HepG2 (cell line): Measurements from ENCODE around the gene ZFP36L2. TPM values are rescaled to one million over a fixed set of nuclear protein-coding genes. Genes with fewer than 3 reads are reported as not detected.

Experiments used
- ATRX ChIP-seq: sonication (generic); formaldehyde crosslinking; IDR thresholded peaks from 2 replicates; pipeline ENCODE4 v1.4.0; 2020; ENCODE audit warnings: missing genetic modification reagents, borderline replicate concordance
- BRD4 ChIP-seq: sonication (generic); formaldehyde crosslinking; IDR thresholded peaks from 2 replicates; pipeline ENCODE4 v1.4.0; 2020; ENCODE audit warnings: missing genetic modification reagents
- FOXC1 ChIP-seq: sonication (generic); formaldehyde crosslinking; IDR thresholded peaks from 2 replicates; pipeline ENCODE4 v1.8.0; 2022; ENCODE audit warnings: mild to moderate bottlenecking, missing genetic modification reagents, borderline replicate concordance
- HOXA9 ChIP-seq: sonication (generic); formaldehyde crosslinking; IDR thresholded peaks from 2 replicates; pipeline ENCODE4 v1.8.1; 2022; ENCODE audit warnings: missing genetic modification reagents, mild to moderate bottlenecking, moderate library complexity, borderline replicate concordance
- KDM5A ChIP-seq: fragments of 200-600 bp; sonication (generic); IDR thresholded peaks from 2 replicates; pipeline ENCODE4 v1.7.0; 2018; ENCODE audit warnings: antibody characterized with exemption, mild to moderate bottlenecking, low read length, borderline replicate concordance
- MED13 ChIP-seq: sonication (generic); formaldehyde crosslinking; IDR thresholded peaks from 2 replicates; pipeline ENCODE4 v1.5.0; 2020; ENCODE audit warnings: missing genetic modification reagents
- NBN ChIP-seq: fragments of 450-650 bp; conservative IDR thresholded peaks from 2 replicates; pipeline ENCODE4 v1.6.1; 2017
- NFYC ChIP-seq: IDR thresholded peaks from 2 replicates; pipeline ENCODE4 v1.6.1; 2016; ENCODE audit warnings: missing genetic modification reagents, missing compliant biosample characterization
- NR2F2 ChIP-seq: IDR thresholded peaks from 2 replicates; pipeline ENCODE4 v1.6.1; 2012; ENCODE audit warnings: low read depth, inconsistent platforms, borderline replicate concordance
- RAD51 ChIP-seq: fragments of 450-650 bp; IDR thresholded peaks from 2 replicates; pipeline ENCODE4 v1.6.1; 2016; ENCODE audit warnings: borderline replicate concordance
- RBAK ChIP-seq: sonication (generic); formaldehyde crosslinking; IDR thresholded peaks from 2 replicates; pipeline ENCODE4 v1.5.1; 2020; ENCODE audit warnings: mild to moderate bottlenecking, missing genetic modification reagents
- RFX1 ChIP-seq: fragments of 450-650 bp; IDR thresholded peaks from 2 replicates; pipeline ENCODE4 v1.6.1; 2017
- SALL2 ChIP-seq: sonication (generic); formaldehyde crosslinking; IDR thresholded peaks from 2 replicates; pipeline ENCODE4 v1.8.1; 2023; ENCODE audit warnings: mild to moderate bottlenecking, missing genetic modification reagents, inconsistent platforms
- SCMH1 ChIP-seq: sonication (generic); formaldehyde crosslinking; IDR thresholded peaks from 2 replicates; pipeline ENCODE4 v1.9.0; 2021; ENCODE audit warnings: missing genetic modification reagents, mild to moderate bottlenecking, borderline replicate concordance
- SKI ChIP-seq: fragments of 450-650 bp; IDR thresholded peaks from one replicate; pipeline ENCODE4 v1.6.1; 2018; ENCODE audit warnings: mild to moderate bottlenecking; ENCODE audit not compliant: partially characterized antibody
- SSRP1 ChIP-seq: IDR thresholded peaks from 2 replicates; pipeline ENCODE4 v1.6.1; 2016; ENCODE audit warnings: control low read depth
- TCF12 ChIP-seq, 2 experiments: fragments of 450-650 bp in 1 of 2; sonication (generic) in 1 of 2; formaldehyde crosslinking in 1 of 2; IDR thresholded peaks; 2 replicates each; pipeline versions ENCODE4 v1.6.1 to v1.8.0; 2017 to 2022; ENCODE audit warnings: antibody characterized with exemption in 1 of 2, mild to moderate bottlenecking in 1 of 2, missing genetic modification reagents in 1 of 2, moderate library complexity in 1 of 2
- ZBTB20 ChIP-seq: sonication (generic); formaldehyde crosslinking; IDR thresholded peaks from 2 replicates; pipeline ENCODE4 v1.8.1; 2023; ENCODE audit warnings: missing genetic modification reagents, low read depth, mild to moderate bottlenecking, borderline replicate concordance
- ZFP37 ChIP-seq: sonication (generic); formaldehyde crosslinking; IDR thresholded peaks from 2 replicates; pipeline ENCODE4 v1.4.0; 2020; ENCODE audit warnings: missing genetic modification reagents, borderline replicate concordance
- ZNF138 ChIP-seq: sonication (generic); formaldehyde crosslinking; IDR thresholded peaks from 2 replicates; pipeline ENCODE4 v1.5.0; 2020; ENCODE audit warnings: mild to moderate bottlenecking, low read depth, missing genetic modification reagents
- ZNF3 ChIP-seq: IDR thresholded peaks from 2 replicates; pipeline ENCODE4 v1.7.0; 2017; ENCODE audit warnings: inconsistent platforms
- ZNF598 ChIP-seq: sonication (generic); formaldehyde crosslinking; IDR thresholded peaks from 2 replicates; pipeline ENCODE4 v1.5.1; 2020; ENCODE audit warnings: mild to moderate bottlenecking, missing genetic modification reagents, borderline replicate concordance
- ZNF713 ChIP-seq: sonication (generic); formaldehyde crosslinking; IDR thresholded peaks from 2 replicates; pipeline ENCODE4 v1.4.0; 2020; ENCODE audit warnings: mild to moderate bottlenecking, missing genetic modification reagents
- polyA plus RNA-seq, 8 experiments: library from polyadenylated mRNA; depleted of rRNA in 3 of 8; stranded (reverse) in 7 of 8; unstranded in 1 of 8; fragments of >200 nt; fragmentation: Illumina TruSeq in 4 of 8; extraction: Trizol in 4 of 8; gene quantifications; 2 replicates each; pipeline versions ENCODE4 v1.2.1 to v1.2.3, GENCODE V29; 2011 to 2016; ENCODE audit warnings: low read depth in 4 of 8, missing spikeins in 1 of 8, mixed read lengths in 1 of 8; ENCODE audit not compliant: insufficient read depth in 1 of 8
- total RNA-seq, 5 experiments: library from RNA; depleted of rRNA; stranded (reverse); fragments of >200 nt; fragmentation: Illumina TruSeq; extraction: Trizol; gene quantifications; 2 replicates each; pipeline ENCODE4 v1.2.3, GENCODE V29; 2016; ENCODE audit warnings: low read depth in 1 of 5
- TF ChIP-seq, protein P1 (sequence below): sonication (generic); formaldehyde crosslinking; IDR thresholded peaks from 2 replicates; pipeline ENCODE4 v1.8.1; 2023; ENCODE audit warnings: missing genetic modification reagents, inconsistent platforms, borderline replicate concordance
- TF ChIP-seq, protein P2 (sequence below): sonication (generic); formaldehyde crosslinking; IDR thresholded peaks from 2 replicates; pipeline ENCODE4 v1.4.0; 2020; ENCODE audit warnings: missing genetic modification reagents, borderline replicate concordance
- TF ChIP-seq, protein P3 (sequence below): IDR thresholded peaks from 2 replicates; pipeline ENCODE4 v1.6.1; 2016
- TF ChIP-seq, protein P4 (sequence below): sonication (generic); formaldehyde crosslinking; IDR thresholded peaks from 2 replicates; pipeline ENCODE4 v1.8.0; 2022; ENCODE audit warnings: missing genetic modification reagents, mild to moderate bottlenecking, borderline replicate concordance

Gene ZFP36L2
- total and polyA plus RNA-seq, 2 of the 13 experiments (the other 11 are each of a cell fraction or from before 2014, with no cell fraction given): 11.2 to 21.8 TPM

DNA sequence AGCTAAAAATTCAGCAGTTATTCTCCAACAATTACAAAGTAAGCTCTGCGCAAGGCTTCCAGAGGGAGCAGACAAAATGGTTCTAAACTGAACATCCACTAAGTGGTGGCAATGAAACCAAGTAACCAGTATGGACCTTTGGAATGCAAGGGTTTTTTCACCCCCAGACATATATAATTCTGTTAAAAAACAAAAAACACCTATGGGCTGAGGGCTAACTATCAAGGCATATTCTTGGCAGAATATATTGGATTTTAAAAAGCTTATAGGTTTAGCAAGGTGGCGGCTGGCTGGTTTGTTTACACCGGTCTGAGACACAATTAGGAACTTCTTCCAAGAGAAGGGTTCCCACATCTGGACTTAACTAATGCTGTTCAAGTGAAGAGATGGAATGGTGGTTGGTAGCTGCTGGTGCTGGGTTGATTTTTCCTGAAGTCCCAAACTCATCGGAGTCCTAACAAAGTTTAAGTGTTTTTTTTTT lies 2.8 kb downstream of the ZFP36L2 start (continued):
- no peak for TF ChIP-seq ZNF598 (CRISPR knock-in tag)
- TF ChIP-seq NBN: no peak
- TF ChIP-seq, protein P1, sequence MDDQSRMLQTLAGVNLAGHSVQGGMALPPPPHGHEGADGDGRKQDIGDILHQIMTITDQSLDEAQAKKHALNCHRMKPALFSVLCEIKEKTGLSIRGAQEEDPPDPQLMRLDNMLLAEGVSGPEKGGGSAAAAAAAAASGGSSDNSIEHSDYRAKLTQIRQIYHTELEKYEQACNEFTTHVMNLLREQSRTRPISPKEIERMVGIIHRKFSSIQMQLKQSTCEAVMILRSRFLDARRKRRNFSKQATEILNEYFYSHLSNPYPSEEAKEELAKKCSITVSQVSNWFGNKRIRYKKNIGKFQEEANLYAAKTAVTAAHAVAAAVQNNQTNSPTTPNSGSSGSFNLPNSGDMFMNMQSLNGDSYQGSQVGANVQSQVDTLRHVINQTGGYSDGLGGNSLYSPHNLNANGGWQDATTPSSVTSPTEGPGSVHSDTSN: no peak
- TF ChIP-seq, protein P2, sequence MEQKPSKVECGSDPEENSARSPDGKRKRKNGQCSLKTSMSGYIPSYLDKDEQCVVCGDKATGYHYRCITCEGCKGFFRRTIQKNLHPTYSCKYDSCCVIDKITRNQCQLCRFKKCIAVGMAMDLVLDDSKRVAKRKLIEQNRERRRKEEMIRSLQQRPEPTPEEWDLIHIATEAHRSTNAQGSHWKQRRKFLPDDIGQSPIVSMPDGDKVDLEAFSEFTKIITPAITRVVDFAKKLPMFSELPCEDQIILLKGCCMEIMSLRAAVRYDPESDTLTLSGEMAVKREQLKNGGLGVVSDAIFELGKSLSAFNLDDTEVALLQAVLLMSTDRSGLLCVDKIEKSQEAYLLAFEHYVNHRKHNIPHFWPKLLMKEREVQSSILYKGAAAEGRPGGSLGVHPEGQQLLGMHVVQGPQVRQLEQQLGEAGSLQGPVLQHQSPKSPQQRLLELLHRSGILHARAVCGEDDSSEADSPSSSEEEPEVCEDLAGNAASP (CRISPR knock-in tag): no peak
- TF ChIP-seq ZNF713 (CRISPR knock-in tag): no peak
- no peak for TF ChIP-seq RFX1
- no peak for TF ChIP-seq RAD51
- no peak for TF ChIP-seq ZNF138
- TF ChIP-seq NFYC: no peak
- TF ChIP-seq SSRP1 (CRISPR knock-in tag): peak; percentile 74; the same call in 1 of the 2 replicates
- TF ChIP-seq BRD4 (CRISPR knock-in tag): no peak
- no peak for TF ChIP-seq NR2F2
- no peak for TF ChIP-seq ATRX (CRISPR knock-in tag)
- TF ChIP-seq HOXA9: no peak
- TF ChIP-seq SCMH1 (CRISPR knock-in tag): no peak
- no peak for TF ChIP-seq ZBTB20 (CRISPR knock-in tag)
- no peak for TF ChIP-seq FOXC1 (CRISPR knock-in tag)
- TF ChIP-seq SALL2 (CRISPR knock-in tag): 0 out of 2 replicates have a peak, but pooled peaks have one; percentile 3
- TF ChIP-seq MED13 (CRISPR knock-in tag): no peak
- TF ChIP-seq, protein P3, sequence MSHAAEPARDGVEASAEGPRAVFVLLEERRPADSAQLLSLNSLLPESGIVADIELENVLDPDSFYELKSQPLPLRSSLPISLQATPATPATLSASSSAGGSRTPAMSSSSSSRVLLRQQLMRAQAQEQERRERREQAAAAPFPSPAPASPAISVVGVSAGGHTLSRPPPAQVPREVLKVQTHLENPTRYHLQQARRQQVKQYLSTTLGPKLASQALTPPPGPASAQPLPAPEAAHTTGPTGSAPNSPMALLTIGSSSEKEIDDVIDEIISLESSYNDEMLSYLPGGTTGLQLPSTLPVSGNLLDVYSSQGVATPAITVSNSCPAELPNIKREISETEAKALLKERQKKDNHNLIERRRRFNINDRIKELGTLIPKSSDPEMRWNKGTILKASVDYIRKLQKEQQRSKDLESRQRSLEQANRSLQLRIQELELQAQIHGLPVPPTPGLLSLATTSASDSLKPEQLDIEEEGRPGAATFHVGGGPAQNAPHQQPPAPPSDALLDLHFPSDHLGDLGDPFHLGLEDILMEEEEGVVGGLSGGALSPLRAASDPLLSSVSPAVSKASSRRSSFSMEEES (CRISPR knock-in tag): no peak
- TF ChIP-seq, protein P4, sequence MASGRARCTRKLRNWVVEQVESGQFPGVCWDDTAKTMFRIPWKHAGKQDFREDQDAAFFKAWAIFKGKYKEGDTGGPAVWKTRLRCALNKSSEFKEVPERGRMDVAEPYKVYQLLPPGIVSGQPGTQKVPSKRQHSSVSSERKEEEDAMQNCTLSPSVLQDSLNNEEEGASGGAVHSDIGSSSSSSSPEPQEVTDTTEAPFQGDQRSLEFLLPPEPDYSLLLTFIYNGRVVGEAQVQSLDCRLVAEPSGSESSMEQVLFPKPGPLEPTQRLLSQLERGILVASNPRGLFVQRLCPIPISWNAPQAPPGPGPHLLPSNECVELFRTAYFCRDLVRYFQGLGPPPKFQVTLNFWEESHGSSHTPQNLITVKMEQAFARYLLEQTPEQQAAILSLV (CRISPR knock-in tag): no peak
- TF ChIP-seq SKI: no peak
- TF ChIP-seq ZFP37: no peak
- peak; percentile 42 for TF ChIP-seq KDM5A
- no peak for TF ChIP-seq RBAK (CRISPR knock-in tag)
- no peak for TF ChIP-seq TCF12 (IDR thresholded peaks at IDR 0.05)
- TF ChIP-seq TCF12 (CRISPR knock-in tag; IDR thresholded peaks at IDR 0.05): no peak
- no peak for TF ChIP-seq ZNF3 (CRISPR knock-in tag)
